Fibroblast of gingiva (primary cell): ENCODE measurements around the gene BMP5.

Source experiments
- DNase-seq: peaks from one replicate; pipeline ENCODE4 v3.0.0-alpha.2; 2011; ENCODE audit warnings: low read depth

BMP5 gene

DNA sequence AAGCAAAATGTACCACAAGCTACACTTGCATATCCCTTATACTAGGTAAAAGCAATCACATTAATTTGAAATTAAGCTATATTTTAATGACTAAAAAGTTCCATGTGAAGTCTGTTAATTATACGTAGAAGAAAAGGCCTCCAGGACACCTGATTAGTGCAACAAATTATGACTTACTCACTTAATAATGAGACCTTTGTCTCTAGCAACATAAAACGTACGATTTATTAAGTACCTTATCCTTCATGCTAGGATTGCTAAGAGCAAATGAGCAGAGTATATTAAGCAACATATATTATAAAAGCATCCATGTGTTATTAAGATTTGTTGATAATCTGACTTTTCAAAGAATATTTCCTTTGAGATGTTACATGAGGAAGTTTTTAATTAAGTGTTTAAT is 2.5 kb downstream of the BMP5 start:
- no peak for DNase-seq

DNA sequence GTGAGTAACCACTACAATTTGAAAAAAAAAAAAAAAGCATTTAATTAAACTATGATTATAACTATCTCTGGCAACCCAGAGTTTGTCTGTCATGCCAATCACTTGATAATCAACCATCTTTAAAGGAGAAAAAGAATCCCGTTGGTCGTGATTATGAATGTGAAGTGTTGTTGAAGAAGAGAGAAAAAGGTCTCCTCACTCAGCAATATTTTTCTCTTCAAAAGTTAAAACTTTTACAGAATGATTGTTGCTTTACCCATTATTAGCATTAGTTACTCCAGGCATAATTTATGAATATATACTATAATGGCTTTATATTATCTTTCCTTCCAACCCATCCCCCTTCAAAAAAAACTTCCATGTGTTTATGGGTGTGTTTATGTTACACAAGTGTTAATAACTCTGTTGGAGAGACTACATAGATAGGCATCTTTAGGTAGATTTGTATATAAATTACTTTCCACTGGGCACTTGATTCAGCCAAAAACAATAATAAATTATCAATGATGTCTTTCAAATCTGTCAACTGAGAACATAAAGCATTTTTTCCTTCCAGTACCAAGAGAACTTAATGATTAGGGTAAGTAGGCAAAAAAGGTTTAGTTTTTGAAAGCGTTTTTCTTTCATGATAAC is 5.1 kb downstream of the BMP5 start:
- no peak for DNase-seq

DNA sequence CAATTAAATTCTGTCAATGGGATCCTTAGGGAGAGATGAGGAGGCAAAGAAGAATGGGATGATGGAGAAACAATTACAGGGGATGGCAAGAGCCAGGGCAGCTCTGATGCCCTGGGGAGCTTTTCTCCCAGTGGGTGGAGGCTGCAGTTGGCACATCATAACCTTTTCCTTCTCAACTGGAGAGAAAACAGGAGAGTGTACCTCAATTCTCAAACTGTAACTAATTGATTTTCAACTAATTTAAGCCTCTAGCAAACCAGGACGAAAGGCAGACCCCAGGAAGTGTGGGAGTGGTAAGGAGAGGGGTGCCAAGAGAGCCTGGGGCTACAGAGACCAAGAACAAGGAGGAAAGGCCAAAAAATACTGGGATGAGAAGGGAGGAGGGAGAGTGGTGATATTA is 5.7 kb downstream of the BMP5 start:
- no peak for DNase-seq

DNA sequence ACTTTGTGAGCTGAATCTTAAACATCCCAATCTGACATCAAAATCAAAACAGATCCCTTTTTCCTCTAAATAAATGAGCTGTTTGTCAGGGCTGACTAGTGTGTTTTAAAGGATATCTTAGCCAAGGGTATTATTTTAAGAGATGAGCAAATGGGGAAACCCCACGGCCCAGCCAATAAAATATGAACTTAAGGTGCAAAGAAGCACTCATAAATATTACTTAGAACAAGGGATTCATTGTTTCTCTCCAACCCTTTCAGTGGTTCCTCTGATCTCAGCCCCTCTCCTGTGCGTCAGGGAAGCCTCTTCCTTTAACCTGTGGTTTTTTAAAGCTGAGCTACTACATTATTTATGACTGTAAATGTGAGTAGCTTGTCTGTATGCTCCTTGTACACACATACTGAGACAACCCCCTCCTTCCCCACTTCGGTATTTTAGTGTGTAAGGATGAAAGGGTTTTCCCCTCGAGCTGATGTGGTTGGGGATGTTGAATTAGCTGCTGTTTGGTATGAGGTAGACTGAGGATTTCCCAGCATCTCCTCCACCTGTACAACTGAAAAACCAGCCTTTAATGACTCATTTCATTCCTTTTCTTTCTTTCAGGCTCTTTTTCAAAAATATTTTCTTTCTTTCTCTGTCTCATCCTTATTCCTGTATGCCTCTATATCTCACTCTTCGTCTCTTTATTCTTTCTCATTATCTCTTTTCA is 6.5 kb downstream of the BMP5 start:
- DNase-seq, result no peak

DNA sequence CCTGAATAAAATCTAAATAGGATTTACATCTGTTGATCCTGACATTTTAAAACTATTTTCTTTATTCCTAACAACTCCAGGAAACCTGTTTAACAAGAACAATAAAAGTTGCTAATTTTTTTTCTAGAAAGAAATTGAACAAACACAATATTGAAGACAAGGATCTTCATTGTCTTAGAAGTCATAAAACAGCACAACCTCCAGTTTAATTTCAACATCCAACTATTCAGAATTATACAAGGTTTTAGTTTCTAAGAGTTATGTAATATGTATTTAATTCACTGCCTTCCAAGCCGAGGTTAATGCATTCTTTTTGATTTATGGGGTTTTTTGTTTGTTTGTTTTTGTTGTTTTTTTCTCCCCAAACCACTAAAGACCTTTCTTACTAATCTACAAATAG is 7.2 kb downstream of the BMP5 start:
- DNase-seq, result no peak

DNA sequence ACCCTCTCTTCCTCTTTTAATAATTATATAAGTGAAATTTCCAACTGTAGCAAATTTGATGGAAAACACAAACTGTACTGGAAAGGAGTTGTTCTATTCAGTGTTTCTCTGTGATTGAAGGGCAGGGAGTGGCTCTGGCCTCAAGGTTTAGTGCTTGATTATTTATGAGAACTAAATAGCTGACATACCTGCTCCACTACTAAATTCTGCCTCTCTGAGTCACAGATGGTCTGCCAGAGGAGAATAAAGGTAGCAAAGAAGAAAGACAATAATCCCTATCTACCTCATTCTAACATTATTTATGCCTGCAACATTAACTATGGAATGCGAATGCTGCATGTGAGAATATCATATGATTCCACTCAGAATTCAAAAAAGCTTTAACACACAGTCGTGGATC is 9.3 kb downstream of the BMP5 start:
- DNase-seq, result no peak

DNA sequence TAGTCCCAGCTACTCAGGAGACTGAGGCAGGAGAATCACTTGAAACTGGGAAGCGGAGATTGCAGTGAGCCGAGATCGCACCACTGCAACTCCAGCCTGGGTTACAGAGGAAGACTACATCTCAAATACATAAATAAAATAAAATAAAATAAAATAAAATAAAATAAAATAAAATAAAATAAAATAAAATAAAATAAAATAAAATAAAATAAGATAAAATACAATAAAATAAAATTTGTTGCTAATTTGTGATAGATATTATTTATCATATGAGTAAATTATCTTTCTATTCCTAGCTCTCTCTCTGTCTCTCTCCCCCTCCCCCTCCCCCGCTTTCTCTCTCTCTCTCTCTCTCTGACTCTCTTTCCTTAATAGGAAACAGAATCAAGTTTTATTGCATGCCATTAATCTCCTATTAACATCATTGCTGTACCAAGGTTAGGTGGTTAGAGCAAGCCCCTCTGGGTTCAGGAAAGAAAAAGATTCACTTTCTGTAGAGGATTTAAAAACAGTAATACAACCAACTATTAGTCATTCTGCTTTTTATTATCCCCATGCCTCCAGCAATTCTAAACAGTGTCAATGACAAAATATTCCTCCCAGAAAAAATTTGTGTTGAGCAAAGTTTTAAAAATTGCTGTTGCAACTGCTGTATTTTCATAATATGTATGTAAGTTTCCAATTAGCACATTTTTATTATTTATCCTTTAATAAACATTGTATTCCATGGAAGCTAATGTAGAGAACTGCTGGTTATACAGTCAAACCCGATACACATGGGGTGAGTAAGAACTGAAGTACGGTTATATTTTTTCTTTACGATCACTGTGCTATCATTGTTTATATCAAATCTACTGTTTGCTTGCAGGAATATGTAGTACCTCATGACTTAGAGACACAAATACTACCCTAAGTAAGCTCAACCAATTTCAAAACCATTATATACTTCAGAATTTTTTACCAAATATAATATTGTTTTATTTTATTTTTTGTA is 22.1 kb downstream of the BMP5 start:
- peak; percentile 53 for DNase-seq

DNA sequence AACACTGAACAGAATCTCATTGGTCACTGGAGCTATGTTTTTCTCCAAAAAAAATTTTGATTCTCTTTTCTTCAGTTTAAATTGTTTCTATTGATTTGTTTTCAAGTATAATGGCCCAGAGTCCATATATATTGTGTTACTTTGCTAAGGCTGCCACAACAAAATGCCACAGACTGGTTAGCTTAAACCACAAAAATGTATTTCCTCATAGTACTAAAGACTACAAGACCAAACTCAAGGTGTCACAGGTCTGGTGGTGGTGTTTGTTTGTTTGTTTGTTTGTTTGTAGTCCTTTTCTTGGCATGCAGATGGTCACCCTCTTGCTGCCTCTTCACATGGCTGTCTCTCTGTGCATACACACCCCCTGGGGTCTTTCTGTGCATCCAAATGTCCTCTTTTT is 34.0 kb downstream of the BMP5 start:
- no peak for DNase-seq

DNA sequence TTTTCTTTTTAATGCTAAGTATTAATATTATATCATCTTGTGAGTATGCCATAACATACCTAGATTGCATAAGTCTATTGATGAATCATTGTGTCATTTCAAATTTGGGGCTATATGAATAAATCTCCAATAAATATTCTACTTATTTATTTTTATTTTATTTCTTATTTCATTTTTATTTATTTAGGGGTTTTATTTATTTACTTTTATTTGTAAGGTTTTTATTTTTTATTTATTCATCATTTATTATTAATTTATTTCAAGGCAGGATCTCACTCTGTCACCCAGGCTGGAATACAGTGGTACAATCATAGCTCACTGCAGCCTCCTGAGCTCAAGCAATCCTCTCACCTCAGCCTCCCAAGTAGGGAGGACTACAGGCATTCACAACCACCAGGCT is 36.3 kb downstream of the BMP5 start:
- no peak for DNase-seq

DNA sequence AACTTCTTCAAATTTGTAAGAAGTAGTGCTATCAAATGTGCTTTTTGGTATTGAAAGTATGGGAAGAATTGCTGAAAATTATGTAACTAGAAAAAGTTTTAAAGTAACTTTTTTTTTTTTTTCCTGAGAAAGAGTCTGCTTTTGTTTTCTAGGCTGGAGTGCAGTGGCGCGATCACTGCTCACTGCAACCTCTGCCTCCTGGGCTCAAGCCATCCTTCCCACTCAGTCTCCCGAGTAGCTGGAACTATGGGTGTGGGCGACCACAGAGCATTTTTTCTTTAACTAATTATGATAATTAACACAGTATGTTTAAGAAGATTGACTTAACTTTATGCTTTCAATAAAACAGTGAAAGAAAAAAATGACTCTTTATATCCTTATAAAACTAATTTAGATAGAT is 38.4 kb downstream of the BMP5 start:
- DNase-seq, result no peak

DNA sequence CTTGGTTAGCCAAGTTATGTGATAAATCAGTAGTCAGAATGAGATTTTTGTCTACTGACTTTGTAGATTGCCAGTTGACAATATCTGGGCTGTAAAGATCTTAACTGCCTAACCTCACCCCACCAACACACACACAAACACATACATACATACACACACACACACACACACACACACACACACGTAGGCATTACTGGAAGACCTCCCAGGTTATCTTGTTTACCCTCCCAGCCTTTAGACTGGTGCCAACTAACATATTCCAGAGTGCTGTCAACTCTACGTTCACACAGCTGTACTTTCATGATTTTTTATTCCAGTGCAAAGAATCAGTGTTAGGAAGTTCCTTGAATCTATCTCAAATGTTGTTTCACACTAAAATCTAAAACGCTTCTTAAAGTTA is 38.9 kb downstream of the BMP5 start:
- DNase-seq, result no peak

DNA sequence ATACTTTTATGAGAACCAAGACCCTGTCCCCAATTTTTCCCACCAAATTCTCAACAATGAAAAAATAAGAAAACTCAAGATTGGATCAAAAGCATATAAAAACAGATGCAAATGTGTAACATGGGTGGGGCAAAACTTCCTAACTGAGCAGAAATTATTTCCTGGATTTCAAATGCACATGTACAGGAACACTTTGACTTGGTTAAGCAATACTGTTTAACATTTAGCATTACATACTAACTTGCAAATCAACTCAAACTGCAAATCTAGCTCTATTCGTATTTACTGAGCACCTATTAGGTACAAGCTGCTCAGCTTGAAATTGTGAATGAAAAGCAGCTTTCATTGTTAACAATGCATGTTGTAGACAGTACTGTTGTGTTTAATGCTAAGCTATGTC is 40.2 kb downstream of the BMP5 start:
- DNase-seq, result no peak

DNA sequence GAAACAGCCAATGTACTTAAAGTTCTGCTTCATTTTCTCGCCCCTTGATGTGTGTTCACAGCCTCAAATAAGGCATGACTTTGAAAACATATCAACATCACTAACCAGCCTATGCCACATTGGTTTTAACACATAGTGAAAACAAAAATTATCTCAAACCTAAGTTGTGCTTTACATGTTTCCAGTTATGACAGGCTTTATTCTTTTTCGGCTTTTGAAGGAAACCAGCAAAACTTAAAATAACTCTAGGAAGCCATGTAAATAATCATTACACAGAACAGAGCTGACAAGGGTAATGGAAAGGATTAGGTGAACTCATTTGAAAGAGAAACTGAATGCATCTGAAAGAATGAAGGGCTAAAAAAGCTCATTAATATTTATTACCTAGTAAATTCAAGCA is 42.1 kb downstream of the BMP5 start:
- DNase-seq, result no peak

DNA sequence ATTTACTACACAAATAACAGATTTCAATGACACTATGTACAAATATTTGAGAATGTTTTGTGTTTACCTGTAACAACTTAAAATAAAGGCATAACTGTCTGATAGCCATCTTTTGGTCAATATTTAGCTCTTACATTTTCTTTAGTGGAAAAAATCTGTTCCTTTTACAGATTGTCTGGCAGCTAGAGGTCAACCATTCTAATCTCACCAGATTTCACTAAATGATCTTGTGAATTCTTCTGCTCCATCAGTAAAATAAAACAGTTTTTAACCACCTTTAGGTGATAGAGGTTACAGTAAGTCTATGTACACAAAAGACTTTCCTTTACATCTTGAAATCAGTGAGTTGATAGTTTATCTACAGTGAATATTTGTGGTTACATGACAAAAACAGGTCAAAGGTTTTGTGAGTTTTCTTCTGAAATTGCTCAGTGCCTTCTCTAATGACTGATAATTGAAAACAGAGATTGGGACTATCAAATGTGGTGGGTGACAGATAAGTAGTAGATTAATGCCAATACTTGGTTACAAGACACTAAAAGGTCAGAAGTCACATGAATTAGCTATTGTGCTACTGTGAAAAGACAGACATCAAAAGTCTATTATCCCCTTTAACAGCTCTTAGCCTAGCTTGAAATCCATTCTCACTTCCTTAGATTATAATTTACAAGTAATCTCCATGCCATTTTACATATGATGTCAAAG is 47.4 kb downstream of the BMP5 start:
- peak; percentile 4 for DNase-seq

DNA sequence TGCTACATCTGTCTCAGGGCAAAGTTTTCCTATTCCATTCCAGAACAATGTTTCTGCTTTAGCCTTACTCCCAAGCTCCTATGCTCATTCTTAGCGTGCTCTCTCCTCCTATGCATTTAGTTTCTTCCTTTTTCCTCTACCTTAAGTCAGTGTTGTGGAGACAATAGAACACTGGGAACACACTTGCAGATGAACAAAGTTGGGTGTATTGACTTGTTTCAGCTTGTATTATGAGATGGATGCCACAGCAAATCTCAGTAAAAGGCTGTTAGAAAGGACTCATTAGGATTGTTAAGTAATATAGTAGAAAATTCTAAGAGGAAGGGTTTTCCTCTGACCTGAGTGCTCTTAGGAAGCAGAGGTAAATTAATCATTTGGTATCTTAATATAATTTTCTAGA is 48.4 kb downstream of the BMP5 start:
- no peak for DNase-seq

DNA sequence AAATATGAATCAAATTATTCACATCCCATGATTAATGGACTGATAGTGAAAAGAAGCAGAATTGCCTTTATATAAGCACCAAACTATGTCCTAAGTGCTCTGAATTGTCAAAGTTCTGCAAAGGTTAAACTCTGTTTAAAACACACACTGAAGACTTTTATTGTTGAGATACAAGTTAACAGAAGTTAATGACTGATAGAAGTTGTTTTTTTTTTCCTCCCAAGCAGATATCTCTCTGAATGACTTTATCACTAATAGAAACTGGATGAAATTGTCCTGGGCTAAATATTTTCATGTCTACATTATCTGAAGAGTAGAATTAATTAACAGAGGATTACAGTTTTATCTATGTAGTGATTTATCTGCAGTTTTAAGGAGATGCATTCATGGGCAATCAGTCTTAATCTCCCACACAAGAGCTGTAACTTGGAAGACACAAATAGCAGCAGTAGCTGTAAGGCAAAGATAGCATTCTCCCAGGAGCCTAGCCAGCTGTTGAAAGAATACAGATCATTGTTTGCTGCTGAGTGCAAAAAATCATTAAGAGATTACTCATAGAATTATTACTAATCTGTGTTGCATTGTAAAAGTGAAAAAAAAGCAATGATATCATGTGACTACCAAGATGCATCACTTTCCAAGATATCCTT is 49.9 kb downstream of the BMP5 start:
- peak; percentile 55 for DNase-seq

DNA sequence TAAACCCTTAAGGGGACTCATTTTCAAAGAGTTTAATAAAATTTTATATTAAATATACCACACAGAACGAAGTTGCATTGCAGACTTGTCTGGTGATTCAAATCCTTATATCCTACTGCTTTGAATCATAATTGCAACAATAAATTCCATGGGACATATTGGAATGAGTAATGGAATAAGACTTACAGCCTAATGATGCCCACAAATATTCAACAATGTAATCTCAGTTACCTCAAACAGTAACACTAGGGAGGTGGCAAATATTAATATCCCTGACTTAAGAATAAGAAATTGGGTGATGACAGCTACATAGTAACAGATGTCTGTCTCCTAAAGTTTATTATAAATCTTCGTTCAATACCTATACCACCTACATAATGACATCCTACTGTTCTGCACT is 52.6 kb downstream of the BMP5 start:
- DNase-seq, result peak; percentile 34

DNA sequence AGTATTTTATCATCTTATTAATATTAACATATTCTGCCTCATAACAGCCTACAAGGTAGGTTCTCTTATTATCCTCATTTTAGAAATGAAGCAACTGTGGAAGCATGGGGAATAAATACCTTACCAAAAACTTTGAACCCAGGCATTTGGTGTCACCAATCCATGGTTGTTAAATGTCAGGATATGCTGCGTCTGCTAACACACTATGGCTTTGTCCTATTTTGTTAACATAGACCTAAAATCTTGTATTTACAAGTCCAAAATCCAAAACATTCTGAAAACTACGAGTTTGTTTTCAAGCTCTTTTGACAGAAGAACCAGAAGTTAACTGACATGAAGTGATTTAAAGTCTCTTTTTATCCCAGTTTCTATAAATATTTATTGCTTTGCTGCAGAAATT is 53.4 kb downstream of the BMP5 start:
- DNase-seq, result no peak

DNA sequence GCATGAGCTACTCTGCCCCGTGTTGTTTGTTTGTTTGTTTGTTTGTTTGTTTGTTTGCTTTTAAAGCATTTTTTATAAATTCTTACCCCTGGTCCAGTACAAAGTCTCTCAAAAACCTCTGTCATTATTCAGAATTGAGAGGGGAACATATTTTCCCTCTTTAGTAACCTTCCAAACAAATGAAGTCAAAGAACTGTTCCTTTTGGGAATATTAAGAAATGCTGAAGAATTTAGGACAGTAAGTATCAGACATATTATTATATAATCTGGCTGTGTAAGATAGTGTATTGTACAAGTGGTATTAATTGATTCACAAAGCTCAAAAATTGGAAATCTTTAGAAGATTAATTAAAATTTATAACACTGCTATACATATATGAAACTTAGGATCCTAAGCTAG is 54.7 kb downstream of the BMP5 start:
- no peak for DNase-seq

DNA sequence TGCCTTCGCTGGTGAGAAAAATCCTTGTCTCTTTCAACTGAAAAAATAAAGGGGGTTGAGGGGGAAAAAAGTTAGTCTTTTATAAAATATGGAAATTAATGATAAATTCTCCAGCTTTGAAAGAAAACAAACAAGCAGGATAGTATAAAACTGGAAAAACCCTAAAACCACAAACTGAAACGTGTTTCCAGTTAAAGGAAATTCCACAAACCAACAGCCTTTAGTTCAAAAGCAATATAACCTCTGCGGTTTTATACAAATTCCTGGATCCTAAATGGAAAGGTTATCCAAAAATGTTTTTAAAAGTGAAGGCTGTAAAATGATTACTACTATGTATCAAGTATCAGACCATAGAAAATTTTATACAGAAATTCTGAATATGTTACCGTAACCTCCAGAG is 55.6 kb downstream of the BMP5 start:
- DNase-seq, result peak; percentile 42

DNA sequence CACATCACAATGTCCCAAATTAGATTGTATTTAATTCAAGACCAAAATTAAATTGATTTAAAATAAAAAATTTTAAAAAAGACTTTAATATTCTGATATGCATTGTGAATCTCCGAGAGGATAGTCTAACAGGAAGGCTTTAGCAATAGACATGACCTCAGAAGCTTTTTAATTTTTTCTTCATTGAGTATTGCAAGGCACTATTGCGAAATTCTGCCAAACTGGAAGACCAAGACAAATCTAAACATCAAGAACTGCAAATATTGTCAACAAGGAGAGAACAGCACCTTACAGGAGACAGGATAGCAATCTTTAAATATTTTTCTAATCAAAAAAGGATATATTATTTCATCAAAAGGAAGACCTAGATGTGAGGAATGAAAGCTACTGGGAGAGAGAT is 56.9 kb downstream of the BMP5 start:
- DNase-seq, result peak; percentile 66

DNA sequence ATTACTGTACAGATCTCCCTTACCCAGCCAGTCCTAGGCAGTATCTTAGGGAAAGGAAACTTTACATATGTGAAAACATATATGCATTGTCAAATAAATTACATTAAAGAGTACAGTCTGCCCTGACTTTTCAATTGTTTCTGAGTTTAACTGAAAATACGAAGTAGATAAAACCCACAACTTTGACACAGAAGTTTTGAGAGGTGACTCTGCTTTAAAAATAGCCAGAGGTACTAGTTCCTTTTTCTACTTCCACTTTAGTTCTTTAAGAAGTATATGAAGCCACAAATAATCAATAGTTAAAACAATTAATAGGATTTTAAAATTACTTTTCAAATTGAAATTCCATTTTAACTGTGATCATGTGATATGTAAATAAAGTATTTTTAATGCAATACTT is 62.9 kb downstream of the BMP5 start:
- no peak for DNase-seq
